Islet precursor cell (in vitro differentiated cells): ENCODE results near the gene POLR2E.
A peak's percentile ranks its signal among the peaks of the same experiment; 100 is the strongest.

Source experiments
- DNase-seq: peaks from one replicate; pipeline ENCODE4 v3.0.0-alpha.2; 2018

The POLR2E gene

GRCh38 chr19:1093330-1093729, 1.8 kb downstream of the POLR2E start:
- DNase-seq, result no peak

- no peak for DNase-seq
Measured at GRCh38 chr19:1091544-1092175, 3.5 kb downstream of the POLR2E start.

DNA sequence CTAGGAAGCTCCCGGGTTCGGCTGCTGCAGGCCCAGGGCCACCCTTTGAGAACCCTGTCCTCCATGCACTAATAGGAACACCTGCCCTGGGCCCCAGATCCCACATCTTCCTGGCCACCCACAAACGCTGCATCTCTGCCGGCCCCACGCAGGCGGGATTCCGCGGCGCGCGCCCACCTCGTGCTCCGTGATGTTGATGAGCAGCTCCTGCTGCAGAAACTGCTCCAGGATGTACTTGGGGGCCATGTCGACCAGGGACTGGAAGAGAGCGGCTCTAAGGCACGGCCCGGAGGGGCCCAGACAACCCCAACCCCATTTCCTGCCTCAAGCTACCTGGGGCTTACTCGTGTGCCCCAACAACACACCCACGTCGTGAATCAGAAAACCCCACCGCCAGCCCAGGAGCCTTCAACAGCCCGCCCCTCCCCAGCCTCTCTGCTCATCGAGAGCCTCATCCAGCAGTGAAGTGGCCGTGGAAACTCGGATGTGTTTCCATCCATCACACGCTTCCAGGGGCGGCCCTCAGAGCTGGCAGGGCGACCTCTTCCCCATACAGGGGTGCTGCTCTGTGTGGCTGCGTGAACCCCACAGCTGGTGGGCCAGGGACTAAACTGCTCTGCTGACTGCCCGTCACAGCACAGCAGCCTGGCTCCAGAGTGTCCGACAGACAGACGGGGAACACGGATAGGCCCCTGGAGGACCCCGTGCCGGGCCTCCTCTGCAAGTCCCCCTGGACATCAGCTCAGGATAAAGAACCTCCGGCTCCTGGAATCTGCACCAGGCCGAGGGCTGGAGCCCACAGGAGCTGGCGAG, 4.2 kb downstream of the POLR2E start:
- DNase-seq, result no peak

GRCh38 chr19:1089891-1090290, 5.3 kb downstream of the POLR2E start:
- DNase-seq, result no peak

- DNase-seq, result peak; percentile 51
Measured at GRCh38 chr19:1089126-1089771, 5.9 kb downstream of the POLR2E start.

GRCh38 chr19:1088416-1089010, 6.7 kb downstream of the POLR2E start:
- DNase-seq, result no peak

DNA sequence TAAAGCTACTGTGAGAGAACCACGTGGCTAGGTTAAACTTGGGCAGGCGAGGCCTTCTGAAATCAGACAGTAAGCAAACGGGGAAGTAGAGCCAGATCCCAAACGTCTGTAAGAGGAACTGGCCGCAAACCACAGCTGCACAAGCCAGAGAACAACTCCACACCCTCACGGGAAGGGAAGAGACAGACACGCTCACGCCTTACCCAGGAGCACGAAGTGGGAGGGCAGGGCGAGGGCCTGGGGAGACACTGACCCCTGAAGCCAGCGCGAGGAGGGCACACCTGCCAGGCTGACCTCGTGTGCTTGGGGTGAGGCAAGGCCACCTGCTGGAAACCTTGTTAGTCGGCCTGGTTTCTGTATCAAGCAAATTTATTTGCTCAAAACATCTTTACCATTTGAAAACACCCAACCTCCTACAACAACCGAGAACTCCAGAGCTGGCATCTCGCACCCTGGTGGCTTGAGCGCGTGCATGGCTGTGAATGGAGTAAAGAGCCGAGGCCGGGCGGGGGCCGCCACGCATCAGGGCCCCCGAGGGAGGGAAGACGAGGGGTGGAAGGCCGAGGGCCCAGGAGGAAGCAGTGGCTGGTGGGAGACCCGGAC, 7.3 kb downstream of the POLR2E start:
- no peak for DNase-seq

DNA sequence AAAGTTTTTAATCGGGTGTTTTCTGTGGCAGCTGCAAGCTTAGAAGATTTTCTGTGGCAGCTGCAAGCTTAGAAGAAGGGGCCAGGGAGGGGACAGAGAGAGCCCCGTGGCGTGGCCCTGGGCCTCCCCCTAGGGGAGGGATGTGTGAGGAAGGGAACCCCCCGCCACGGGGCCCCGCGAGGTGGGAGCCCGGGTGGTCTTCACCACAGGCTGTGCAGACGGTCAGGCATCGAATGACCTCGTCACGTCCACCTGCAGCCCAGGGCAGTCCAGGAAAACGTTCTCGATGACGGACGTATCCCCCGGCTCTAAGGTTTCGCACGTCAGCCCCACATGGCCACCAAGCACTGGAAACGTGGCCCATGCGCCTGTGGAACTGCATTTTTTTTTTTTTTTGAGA, 8.6 kb downstream of the POLR2E start:
- DNase-seq, result no peak

GRCh38 chr19:1085676-1086442, 9.3 kb downstream of the POLR2E start:
- DNase-seq, result no peak

GRCh38 chr19:1085053-1085658, 10.0 kb downstream of the POLR2E start:
- DNase-seq, result no peak

DNA sequence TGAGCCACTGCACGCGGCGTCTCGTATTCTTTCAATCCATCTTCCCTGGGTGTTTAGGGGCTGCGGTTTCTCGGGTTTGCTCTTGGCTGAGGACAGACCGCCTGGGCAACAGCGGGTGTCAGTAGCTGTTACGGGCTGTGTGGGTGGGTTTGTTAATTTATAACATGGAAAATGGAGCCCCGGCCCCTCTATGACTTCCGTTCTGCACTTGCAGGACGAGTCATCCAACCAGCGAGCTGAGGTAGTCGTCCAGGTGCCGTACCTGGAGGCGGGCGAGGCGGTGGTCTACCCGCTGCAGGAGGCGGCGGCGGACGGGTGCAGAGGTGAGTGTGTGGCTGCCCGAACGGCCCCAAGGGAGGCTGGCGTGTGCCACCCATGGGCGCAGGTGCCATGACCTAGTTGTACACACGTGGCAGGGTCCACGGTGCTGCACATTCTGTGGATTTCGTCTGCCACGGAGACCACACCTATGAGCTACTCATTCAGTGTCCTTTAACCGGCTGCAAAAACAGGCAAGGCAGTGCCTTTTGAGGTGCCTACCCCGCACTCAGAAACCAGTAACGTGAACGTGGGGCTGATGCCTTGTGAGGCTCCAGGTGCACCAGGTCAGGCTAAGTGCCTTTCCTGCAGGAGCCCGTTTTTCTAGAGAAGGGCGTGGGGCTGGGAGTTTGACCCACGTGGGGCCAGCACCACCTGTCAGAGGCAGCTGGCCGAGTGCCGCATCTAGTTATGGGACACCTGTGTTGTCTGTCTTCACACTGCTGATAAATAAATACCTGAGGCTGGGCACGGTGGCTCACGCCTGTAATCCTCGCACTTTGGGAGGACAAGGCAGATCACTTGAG, 10.9 kb downstream of the POLR2E start:
- no peak for DNase-seq

- DNase-seq, result no peak
Measured at GRCh38 chr19:1082928-1083816, 12.0 kb downstream of the POLR2E start.

- peak; percentile 99 for DNase-seq
Measured at GRCh38 chr19:1082165-1082927, 12.8 kb downstream of the POLR2E start.

DNA sequence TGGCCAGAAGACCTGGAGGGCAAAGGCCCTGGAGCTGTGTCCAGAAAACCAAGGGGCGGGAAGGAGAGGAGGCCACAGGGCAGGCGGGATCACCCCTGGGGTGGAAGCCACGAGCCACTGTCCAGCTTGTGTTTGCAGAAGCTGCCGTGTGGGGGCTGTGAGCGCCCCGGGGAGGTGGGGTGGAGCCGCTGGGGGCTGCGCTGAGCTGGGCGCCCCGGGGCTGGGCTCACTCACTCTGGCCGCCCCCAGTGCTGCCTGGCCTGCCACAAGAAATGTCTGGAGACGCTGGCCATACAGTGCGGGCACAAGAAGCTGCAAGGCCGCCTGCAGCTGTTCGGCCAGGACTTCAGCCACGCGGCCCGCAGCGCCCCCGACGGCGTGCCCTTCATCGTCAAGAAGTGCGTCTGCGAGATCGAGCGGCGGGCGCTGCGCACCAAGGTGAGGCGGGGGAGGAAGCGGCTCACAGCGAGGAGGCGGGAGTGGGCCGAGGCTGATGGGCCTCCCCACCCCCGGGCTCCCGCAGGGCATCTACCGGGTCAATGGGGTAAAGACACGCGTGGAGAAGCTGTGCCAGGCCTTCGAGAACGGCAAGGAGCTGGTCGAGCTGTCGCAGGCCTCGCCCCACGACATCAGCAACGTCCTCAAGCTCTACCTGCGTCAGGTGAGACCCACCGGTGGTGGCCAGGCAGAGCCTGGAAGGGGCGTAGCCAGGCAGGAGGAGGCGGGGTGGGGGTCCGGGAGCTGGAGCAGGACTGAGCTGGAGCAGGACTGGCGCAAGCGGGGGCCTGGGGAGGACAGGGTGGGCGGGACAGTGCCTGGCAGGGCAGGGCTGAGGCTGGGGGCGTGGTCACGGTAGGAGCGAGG, 13.6 kb downstream of the POLR2E start:
- peak; percentile 76 for DNase-seq

- no peak for DNase-seq
Measured at GRCh38 chr19:1080360-1081161, 14.6 kb downstream of the POLR2E start.

- DNase-seq, result no peak
Measured at GRCh38 chr19:1079566-1080111, 15.5 kb downstream of the POLR2E start.

- no peak for DNase-seq
Measured at GRCh38 chr19:1076951-1077350, 18.2 kb downstream of the POLR2E start.
